OCI-LY7 (cell line): ENCODE results near the gene RAB6A.
"Not testable (repeated sequence)": the region's sequence is repeated elsewhere in the genome, so short reads cannot be mapped to it uniquely, and the experiment has no call there.

ENCODE experiments used
- EZH2phosphoT487 ChIP-seq: fragments of 200-600 bp; sonication (generic); IDR thresholded peaks from 2 replicates; pipeline ENCODE4 v1.6.1; 2018; ENCODE audit warnings: low read depth, borderline replicate concordance, mild to moderate bottlenecking, mixed run types, antibody characterized with exemption, low read length, moderate library complexity, mixed read lengths
- TF ChIP-seq, protein P1 (sequence below): fragments of 200-600 bp; sonication (generic); conservative IDR thresholded peaks from 2 replicates; pipeline ENCODE4 v1.5.1; 2014; ENCODE audit warnings: mild to moderate bottlenecking, antibody characterized with exemption, low read length, moderate library complexity, mixed read lengths

- TF ChIP-seq, protein P1, sequence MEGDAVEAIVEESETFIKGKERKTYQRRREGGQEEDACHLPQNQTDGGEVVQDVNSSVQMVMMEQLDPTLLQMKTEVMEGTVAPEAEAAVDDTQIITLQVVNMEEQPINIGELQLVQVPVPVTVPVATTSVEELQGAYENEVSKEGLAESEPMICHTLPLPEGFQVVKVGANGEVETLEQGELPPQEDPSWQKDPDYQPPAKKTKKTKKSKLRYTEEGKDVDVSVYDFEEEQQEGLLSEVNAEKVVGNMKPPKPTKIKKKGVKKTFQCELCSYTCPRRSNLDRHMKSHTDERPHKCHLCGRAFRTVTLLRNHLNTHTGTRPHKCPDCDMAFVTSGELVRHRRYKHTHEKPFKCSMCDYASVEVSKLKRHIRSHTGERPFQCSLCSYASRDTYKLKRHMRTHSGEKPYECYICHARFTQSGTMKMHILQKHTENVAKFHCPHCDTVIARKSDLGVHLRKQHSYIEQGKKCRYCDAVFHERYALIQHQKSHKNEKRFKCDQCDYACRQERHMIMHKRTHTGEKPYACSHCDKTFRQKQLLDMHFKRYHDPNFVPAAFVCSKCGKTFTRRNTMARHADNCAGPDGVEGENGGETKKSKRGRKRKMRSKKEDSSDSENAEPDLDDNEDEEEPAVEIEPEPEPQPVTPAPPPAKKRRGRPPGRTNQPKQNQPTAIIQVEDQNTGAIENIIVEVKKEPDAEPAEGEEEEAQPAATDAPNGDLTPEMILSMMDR = not testable (repeated sequence)
- not testable (repeated sequence) for TF ChIP-seq EZH2phosphoT487
These were observed 24.9 kb downstream of the RAB6A start for GRCh38 chr11:73735959-73736358.
